Upper lobe of left lung (tissue), 6 donors: ENCODE results near the gene SAFB. TPM values are rescaled to one million over a fixed set of nuclear protein-coding genes. Genes with fewer than 3 reads are reported as not detected.

Source experiments
- ATAC-seq, 2 donors: fragments of 200-7000 bp; cut with Tn5 transposase; one replicate each; pipeline ENCODE4 v1.9.1; 2022; ENCODE audit warnings: mild to moderate bottlenecking in 2 of 2, moderate library complexity in 2 of 2; ENCODE audit not compliant: low FRiP score in 2 of 2
- DNase-seq, 2 donors: peaks; one replicate each; pipeline ENCODE4 v3.0.0-alpha.2; 2019 to 2020
- H3K27ac ChIP-seq, 4 donors: fragments of 200-600 bp; sonication (generic); one replicate each; pipeline ENCODE4 v1.5.1; 2016 to 2019
- H3K27me3 ChIP-seq, 4 donors: fragments of 200-600 bp; sonication (generic); one replicate each; pipeline ENCODE4 v1.5.1; 2017 to 2019
- H3K36me3 ChIP-seq, 4 donors: fragments of 200-600 bp; sonication (generic); one replicate each; pipeline ENCODE4 v1.5.1; 2016 to 2019
- H3K4me1 ChIP-seq, 4 donors: fragments of 200-600 bp; sonication (generic); one replicate each; pipeline ENCODE4 v1.5.1; 2018 to 2019
- H3K4me3 ChIP-seq, 4 donors: fragments of 200-600 bp; sonication (generic); one replicate each; pipeline ENCODE4 v1.5.1; 2017 to 2019; ENCODE audit warnings: mild to moderate bottlenecking in 2 of 4, moderate library complexity in 1 of 4
- H3K9me3 ChIP-seq, 4 donors: fragments of 200-600 bp; sonication (generic); one replicate each; pipeline ENCODE4 v1.5.1; 2018 to 2019
- CTCF ChIP-seq, 6 experiments: fragments of 450-650 bp in 4 of 6; fragments of 200-600 bp in 2 of 6; sonication (generic) in 2 of 6; IDR thresholded peaks; one replicate each; pipeline ENCODE4 v1.5.1; 2016 to 2019; ENCODE audit warnings: antibody characterized with exemption in 6 of 6
- EP300 ChIP-seq, 4 donors: sonication (generic); formaldehyde crosslinking; IDR thresholded peaks; one replicate each; pipeline ENCODE4 v1.5.1; 2017; ENCODE audit warnings: antibody characterized with exemption in 4 of 4, control low read depth in 2 of 4
- POLR2A ChIP-seq, 4 donors: fragments of 450-650 bp; IDR thresholded peaks; one replicate each; pipeline ENCODE4 v1.5.1; 2016 to 2017; ENCODE audit warnings: antibody characterized with exemption in 4 of 4, mild to moderate bottlenecking in 2 of 4
- POLR2AphosphoS5 ChIP-seq, 2 donors: sonication (generic); formaldehyde crosslinking; IDR thresholded peaks; one replicate each; pipeline ENCODE4 v1.5.1; 2017; ENCODE audit warnings: antibody characterized with exemption in 2 of 2
- WGBS, 2 donors: methylation state at CpG; one replicate each; pipeline ENCODE4 v1.1.5; 2017 to 2018; 5-methylcytosine and 5-hydroxymethylcytosine counted together
- small RNA-seq, 4 donors: library from RNA; depleted of rRNA; stranded (forward); fragments of <200 nt; gene quantifications; one replicate each; pipeline ENCODE3, GENCODE V24; 2016
- total RNA-seq, 6 donors: library from RNA; depleted of rRNA in 4 of 6; stranded (reverse); fragments of >200 nt in 4 of 6; gene quantifications; one replicate each; pipeline versions ENCODE4 v1.1.0 to v1.2.1, GENCODE V29; 2016 to 2021
- donor health status: DM: no; HTN: no; CAD: no; lungs with moderate emphysema.
- donor health status: DM: no; HTN: yes; CAD: no; lungs with severe emphysema.

The SAFB gene
- total RNA-seq, 6 donors from 2014 or later: 66.4 to 524 (median 113) TPM

GRCh38 chr19:5717215-5717935 is 94.5 kb downstream of the SAFB start:
- ATAC-seq (no peak), DNase-seq (no peak)
- TF ChIP-seq POLR2AphosphoS5 (IDR thresholded peaks at IDR 0.05) (no peak), EP300 (IDR thresholded peaks at IDR 0.05) (no peak), CTCF (IDR thresholded peaks at IDR 0.05) (no peak), POLR2A (IDR thresholded peaks at IDR 0.05) (no peak)
- 80 to 91% methylated on average over 8 of the region's 8 CpGs for WGBS, 2 donors
- H3K36me3 ChIP-seq: peaks cover 3 to 20% (median 14%) of the 10 kb centered on the region in 4 donors
- H3K4me3 ChIP-seq: no peak overlapping the region
- H3K27me3 ChIP-seq: no peaks in the 10 kb centered on the region
- peaks cover 18 to 25% (median 24%) of the 10 kb centered on the region in 4 donors for H3K4me1 ChIP-seq
- H3K9me3 ChIP-seq: no peaks in the 10 kb centered on the region
- no peak overlapping the region for H3K27ac ChIP-seq

Small RNAs within 50 kb of the gene (small RNA-seq; reads per million reads assigned to genes)
- gene SNRPEP4: 0 reads per million in 4 donors

Other genes starting within 250 kb of the SAFB start
- not detected for gene ZNRF4, start 167.7 kb upstream of the SAFB start, total RNA-seq
- 10 to 100 TPM in 1 of 6 donors, 1 to 10 TPM in 5; 3.1 to 12.8 (median 4.3) TPM for gene TINCR, start 55.1 kb upstream of the SAFB start, total RNA-seq
- gene SAFB2, start 307 bp upstream of the SAFB start, total RNA-seq: 100 to 1,000 TPM in 2 of 6 donors, 10 to 100 TPM in 4; 41.8 to 273 (median 94.5) TPM
- gene MICOS13, start 57.4 kb downstream of the SAFB start, total RNA-seq: 10 to 100 TPM; 19.1 to 63.2 (median 34.2) TPM
- 10 to 100 TPM in 4 of 6 donors, 1 to 10 TPM in 2; 4.5 to 26.5 (median 16.7) TPM for gene HSD11B1L, start 57.9 kb downstream of the SAFB start, total RNA-seq
- 100 to 1,000 TPM; 290 to 626 (median 442) TPM for gene RPL36, start 67.2 kb downstream of the SAFB start, total RNA-seq
- 100 to 1,000 TPM in 2 of 6 donors, 10 to 100 TPM in 4; 79.7 to 141 (median 89.4) TPM for gene LONP1, start 97.1 kb downstream of the SAFB start, total RNA-seq
- gene CATSPERD, start 97.6 kb downstream of the SAFB start, total RNA-seq: 1 to 10 TPM in 3 of 6 donors, not detected in 3; 1.1 to 5.9 (median 1.7) TPM
- gene PRR22, start 161.7 kb downstream of the SAFB start, total RNA-seq: 1 to 10 TPM; 1.8 to 4.4 (median 3.4) TPM
- 10 to 100 TPM; 31.4 to 88.0 (median 43.1) TPM for gene DUS3L, start 168.1 kb downstream of the SAFB start, total RNA-seq
- gene NRTN, start 182.0 kb downstream of the SAFB start, total RNA-seq: 10 to 100 TPM in 1 of 6 donors, 1 to 10 TPM in 4, under 1 TPM in 1; 0.77 to 13.3 (median 4.5) TPM
- 1 to 10 TPM in 2 of 6 donors, under 1 TPM in 4; 0.30 to 3.6 (median 0.82) TPM for gene FUT6, start 216.6 kb downstream of the SAFB start, total RNA-seq
- 10 to 100 TPM in 4 of 6 donors, 1 to 10 TPM in 2; 4.2 to 19.5 (median 12.7) TPM for gene FUT3, start 228.4 kb downstream of the SAFB start, total RNA-seq
- gene FUT5, start 247.5 kb downstream of the SAFB start, total RNA-seq: not detected